GM12892 (cell line): ENCODE data around the gene FICD.

Experiments used
- DNase-seq: peaks from one replicate; pipeline ENCODE4 v3.0.0; 2011; ENCODE audit not compliant: insufficient read length
- FAIRE-seq: peaks from 2 replicates; lab custom pipeline; 2011; peaks lifted over from hg19 to GRCh38; lab: Jason Lieb, UNC
- POLR2A ChIP-seq: IDR thresholded peaks from 2 replicates; pipeline ENCODE4 v1.6.1; 2011; ENCODE audit warnings: low read depth, low read length, control low read depth
- POLR2AphosphoS5 ChIP-seq: IDR thresholded peaks from 2 replicates; pipeline ENCODE4 v1.6.1; 2011; ENCODE audit warnings: low read depth, low read length, control low read depth
- TAF1 ChIP-seq: IDR thresholded peaks from 2 replicates; pipeline ENCODE4 v1.6.1; 2011; ENCODE audit warnings: low read depth, mild to moderate bottlenecking, control low read depth, low read length, borderline replicate concordance

The FICD gene

DNA sequence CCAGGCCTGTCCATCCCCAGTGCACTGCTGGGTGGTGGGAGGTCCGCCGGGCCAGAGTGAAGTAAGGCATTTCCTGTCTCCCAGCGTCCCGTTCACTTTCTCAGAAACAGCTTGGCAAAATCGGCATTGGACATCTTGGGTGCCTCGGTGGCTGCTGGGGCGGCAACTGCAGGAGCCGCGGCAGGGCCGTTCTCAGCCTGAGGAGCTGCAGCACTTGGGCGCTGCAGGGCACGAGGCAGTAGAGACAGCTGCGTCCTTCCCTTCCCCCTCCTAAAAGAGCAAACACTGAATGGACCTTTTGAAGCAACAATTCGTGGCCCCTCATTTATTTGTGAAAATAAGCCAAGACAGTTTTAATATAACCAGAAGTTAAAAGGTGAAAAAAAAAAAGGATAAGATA is 8.3 kb downstream of the FICD start:
- no peak for FAIRE-seq
- DNase-seq: no peak
- no peak for TF ChIP-seq TAF1
- TF ChIP-seq POLR2AphosphoS5: no peak
- no peak for TF ChIP-seq POLR2A

- TF ChIP-seq POLR2AphosphoS5 (no peak), POLR2A (no peak), TAF1 (no peak)
- FAIRE-seq (no peak), DNase-seq (no peak)
These were observed 10.6 kb downstream of the FICD start for GRCh38 chr12:108525681-108526080.

DNA sequence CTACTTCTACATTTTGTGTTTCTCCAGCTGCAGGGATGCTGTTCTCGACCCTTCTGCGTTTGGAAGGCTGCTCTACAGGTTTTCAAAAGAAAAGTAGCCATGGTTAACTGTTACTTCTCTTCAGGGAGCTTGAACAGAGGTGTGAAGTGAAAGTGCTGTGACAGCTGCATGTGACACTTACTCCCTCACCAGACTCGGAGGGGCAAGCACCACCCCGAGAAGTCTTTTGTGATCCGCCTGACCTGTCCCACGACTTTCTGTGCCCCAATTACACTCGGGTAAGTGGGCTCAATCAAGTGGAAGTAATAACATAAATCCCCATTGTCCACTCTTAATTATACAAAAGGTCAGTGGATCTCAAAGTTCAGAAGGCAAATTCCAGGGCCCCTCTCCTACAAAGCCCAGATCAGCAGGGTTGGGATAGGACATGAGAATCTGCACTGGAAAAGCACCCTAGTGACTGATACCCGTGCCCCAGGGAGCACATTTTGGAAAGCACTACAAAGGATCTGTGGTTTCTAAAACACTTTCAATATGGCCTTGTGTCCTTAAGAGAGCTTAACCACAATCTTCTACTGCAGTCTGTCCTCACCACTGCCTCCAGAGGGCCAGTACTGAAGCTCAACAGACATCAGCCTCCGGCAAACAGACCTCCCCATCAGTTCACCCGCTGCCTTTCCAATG is 11.5 kb downstream of the FICD start:
- FAIRE-seq (no peak), DNase-seq (no peak)
- no peak for TF ChIP-seq POLR2A
- no peak for TF ChIP-seq POLR2AphosphoS5
- TF ChIP-seq TAF1: no peak

GRCh38 chr12:108527166-108527496 is 12.1 kb downstream of the FICD start:
- no peak for TF ChIP-seq TAF1
- no peak for TF ChIP-seq POLR2A
- no peak for TF ChIP-seq POLR2AphosphoS5
- FAIRE-seq: no peak
- DNase-seq: no peak

DNA sequence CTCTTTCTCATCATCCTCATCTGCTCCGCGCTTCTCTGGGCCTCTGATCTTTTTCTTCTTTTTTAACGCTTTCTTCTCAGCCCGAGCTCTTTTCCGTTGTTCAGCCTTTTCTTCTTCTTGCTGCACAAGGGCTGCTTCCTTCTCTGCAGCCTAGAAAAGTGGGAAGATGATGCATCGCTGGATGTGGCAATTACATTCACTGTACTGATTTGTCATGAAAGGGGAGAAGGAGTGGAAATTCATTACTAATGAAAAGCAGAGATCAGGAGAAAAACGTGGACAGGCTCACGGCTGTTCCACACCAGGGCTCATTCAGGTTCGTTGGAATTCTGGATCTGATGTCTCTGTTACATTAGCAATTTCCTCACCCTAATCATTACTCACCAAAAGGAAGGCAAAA is 15.1 kb downstream of the FICD start:
- DNase-seq: no peak
- FAIRE-seq: no peak

DNA sequence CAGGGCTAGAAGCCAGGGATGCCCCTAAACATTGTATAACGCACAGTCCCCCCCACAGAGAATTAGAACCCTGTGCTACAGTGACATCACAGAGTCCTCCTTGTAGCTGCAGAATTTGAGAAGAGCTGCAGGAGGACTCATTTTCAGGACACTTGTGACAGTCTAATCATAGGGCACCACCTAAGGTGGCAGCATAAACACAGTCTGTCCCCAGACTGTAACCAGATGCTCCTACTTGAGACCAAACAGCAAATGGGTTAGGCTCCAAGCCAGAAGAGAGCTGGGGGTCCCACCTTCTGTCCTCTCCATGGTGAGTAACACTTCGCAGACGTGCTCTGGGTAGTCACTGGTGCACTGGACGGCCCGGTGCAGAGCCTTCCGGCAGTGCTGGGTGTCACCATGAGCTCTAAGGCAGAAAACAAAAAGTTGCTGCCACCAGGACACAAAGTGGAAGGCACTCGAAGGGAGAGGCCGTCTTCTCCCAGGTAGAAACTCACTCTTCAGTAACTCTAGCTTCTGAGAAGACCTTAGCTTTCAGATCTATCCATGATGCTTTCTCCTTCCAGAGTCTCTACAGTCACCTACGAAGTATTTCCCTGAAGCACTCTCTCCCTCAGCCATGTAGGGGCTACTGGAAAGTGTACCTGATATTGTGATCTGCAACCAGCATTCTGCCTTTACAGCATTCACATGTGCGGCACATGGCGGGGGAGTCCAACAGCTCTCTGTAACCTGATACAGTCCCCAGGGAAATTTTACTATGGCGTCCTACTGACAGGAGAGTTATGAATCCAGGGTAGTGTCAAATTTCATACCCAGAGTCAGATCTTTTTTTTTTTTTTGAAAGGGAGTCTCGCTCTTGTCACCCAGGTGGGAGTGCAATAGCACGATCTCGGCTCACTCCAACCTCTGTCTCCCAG is 17.1 kb downstream of the FICD start:
- DNase-seq (no peak), FAIRE-seq (peak; percentile 38)
- no peak for TF ChIP-seq TAF1
- no peak for TF ChIP-seq POLR2A
- TF ChIP-seq POLR2AphosphoS5: no peak

More for the DNA sequence above, 15.1 kb downstream of the FICD start:
- TF ChIP-seq TAF1: no peak
- no peak for TF ChIP-seq POLR2A
- no peak for TF ChIP-seq POLR2AphosphoS5

DNA sequence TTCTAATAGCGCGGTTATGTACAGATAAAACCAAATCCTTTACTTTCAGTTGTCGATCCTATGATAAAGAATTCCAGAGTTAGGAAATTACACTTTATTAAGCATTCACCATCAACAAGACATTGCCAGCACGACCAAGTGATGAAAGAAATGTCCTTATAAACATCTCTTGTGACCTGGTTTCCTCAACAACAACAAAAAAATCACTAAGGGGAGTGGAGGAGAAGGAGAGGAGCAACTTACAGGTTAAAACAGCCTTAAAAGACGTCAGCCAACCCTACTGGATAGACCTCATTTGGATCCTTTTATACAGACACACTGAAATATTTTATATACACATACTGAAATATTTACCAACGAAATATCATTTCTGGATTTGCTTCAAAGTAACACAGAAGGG is 23.1 kb downstream of the FICD start:
- no peak for FAIRE-seq
- TF ChIP-seq POLR2A (no peak), TAF1 (no peak), POLR2AphosphoS5 (no peak)
- DNase-seq: no peak

GRCh38 chr12:108538616-108539195 is 23.6 kb downstream of the FICD start:
- FAIRE-seq (no peak), DNase-seq (no peak)
- TF ChIP-seq TAF1: no peak
- no peak for TF ChIP-seq POLR2A
- no peak for TF ChIP-seq POLR2AphosphoS5

DNA sequence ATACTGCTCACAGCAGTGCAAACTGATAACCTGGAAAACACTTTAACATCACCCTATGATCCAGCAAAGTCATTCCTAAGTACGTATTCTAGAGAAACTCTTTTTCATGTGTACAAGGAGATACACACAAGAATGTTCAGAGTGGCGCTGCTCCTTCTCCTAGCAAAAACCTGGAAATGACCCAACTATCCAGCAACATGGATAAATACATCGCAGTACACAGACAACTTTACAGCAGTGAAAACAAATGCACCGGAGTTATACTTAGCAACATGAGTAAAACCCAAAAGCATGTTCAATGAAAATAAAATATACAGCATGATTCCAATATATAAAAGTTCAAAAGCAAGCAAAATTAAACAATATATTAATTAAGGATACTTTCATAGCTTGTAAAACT is 27.2 kb downstream of the FICD start:
- DNase-seq (no peak), FAIRE-seq (no peak)
- TF ChIP-seq TAF1 (no peak), POLR2AphosphoS5 (no peak), POLR2A (no peak)

GRCh38 chr12:108543652-108544051 is 28.6 kb downstream of the FICD start:
- no peak for DNase-seq
- no peak for TF ChIP-seq TAF1
- TF ChIP-seq POLR2A: no peak
- FAIRE-seq: no peak

DNA sequence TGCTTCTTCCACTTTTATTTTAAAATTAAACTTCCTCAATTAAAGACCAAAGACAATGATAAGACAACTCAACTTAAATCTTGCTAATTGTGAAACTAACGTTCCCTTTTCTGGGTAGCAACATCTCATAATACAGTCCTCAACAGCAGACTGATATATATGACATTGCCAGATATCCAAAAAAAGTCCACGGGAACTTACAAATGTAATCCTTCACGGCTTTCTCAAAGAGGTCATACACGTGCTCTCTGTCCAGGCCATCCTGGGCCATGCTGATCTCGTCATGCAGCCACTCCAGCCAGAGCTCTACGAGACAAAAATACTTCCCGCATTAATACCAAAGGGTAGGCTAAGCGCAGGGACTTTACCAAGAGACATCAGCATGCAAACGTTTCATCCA is 32.6 kb downstream of the FICD start:
- FAIRE-seq: peak; percentile 57
- DNase-seq: no peak
- TF ChIP-seq POLR2A (no peak), TAF1 (no peak), POLR2AphosphoS5 (no peak)
